ENCODE data around the gene GRB2. TPM values are rescaled to one million over a fixed set of nuclear protein-coding genes. Genes with fewer than 3 reads are reported as not detected.

Gene GRB2
- total RNA-seq, 1 experiment from 2014 or later, result 92.6 TPM

DNA sequence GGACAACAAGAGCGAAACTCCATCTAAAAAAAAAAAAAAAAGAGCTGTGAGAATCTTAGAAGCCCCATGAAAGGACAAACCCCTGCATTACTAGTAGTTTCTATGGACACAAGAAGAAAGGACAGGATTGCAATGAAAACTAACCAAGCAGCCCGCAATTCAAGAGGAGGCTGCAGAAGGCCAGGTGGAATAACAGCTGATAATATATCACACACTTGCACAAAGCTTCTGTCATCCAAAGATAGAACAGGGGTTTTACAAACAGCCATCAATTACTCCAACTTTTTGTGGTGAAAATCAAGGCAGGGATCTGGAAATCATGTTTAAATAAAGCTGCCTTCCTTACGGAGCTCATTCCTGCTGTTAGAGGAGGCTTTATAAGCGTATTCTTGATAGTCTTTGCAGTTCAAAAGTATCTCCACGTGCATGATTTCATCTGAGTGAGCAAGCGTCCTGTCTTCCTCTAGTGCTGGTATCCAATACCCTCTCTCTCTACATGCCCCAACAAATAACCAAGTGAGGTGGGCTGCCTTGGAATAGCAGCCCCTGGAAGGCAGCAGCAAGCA lies 27.8 kb upstream of the GRB2 start:
- CTCF ChIA-PET, result interaction anchor here (1.2 to 1.9 kb wide), 2 partner anchors 54 to 162 kb away, joined by 4 to 5 read pairs; partner anchors contain the start of gene MIF4GD
- 0 out of 2 replicates have a peak overlapping the region, but pooled peaks have one; percentile 73 for H3K27ac Mint-ChIP-seq

DNA sequence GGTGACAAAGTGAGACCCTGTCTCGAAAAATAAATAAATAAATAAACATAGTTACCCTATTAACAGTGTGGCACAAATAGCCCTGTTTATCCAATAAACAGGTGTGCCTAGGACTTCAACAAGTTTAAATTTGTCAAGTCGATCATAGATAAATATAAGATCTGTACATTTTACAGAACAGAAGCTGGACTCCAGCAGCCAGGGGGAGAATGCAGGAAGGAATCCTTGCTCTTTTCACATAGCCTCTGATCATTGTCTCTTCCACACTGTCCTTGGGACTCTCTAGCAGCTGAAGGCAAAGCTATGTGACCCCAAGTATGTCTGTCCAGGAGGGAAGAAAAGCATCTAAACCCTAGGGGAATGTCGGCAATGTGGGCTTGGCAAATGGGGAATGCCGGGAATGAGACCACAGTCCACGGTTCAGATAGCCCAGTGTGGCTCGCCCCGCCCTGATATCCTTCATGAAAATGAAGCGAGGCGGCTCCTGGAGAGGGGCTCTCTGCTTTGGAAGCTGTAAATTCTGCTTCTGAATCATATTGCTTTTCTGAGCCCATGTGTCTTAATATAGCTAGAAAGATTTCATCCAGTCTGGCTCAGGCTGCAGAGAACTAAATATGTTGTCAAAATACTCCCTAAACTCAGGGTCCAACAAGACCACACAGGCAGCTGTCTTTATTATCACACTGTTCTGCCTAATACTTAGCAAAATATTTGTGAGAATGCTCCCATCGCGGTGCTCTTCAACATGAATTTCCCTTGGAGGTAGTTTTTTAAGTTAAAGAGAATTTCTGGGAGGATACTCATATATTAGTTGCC lies 24.9 kb upstream of the GRB2 start:
- H3K27ac Mint-ChIP-seq, result peak overlapping the region; percentile 82; the same call in 1 of the 2 replicates
- ChIA-PET POLR2A (interaction anchor here (0.5 to 0.6 kb wide), 3 partner anchors 53 to 248 kb away, joined by 3 to 4 read pairs (median 3); no protein-coding TSS in a partner anchor), CTCF (interaction anchor here (0.6 to 1.3 kb wide), 9 partner anchors 27 to 1125 kb away, joined by 3 to 6 read pairs (median 4); partner anchors contain the start of genes MIF4GD and SLC25A19)
- peaks cover 4% of the 10 kb centered on the region for H3K9me3 Mint-ChIP-seq
- ATAC-seq (peak; percentile 76), DNase-seq (ENCODE audit: low spot score) (peak; percentile 50)
- H3K4me3 Mint-ChIP-seq, result no peak overlapping the region
- no peaks in the 10 kb centered on the region for H3K36me3 Mint-ChIP-seq
- TF ChIP-seq ZNF671 (CRISPR knock-in tag; IDR thresholded peaks at IDR 0.05) (no peak), NR2C2 (CRISPR knock-in tag; IDR thresholded peaks at IDR 0.05) (no peak), TEAD4 (CRISPR knock-in tag; IDR thresholded peaks at IDR 0.05) (no peak), TCF7 (CRISPR knock-in tag; IDR thresholded peaks at IDR 0.05; ENCODE audit: low read depth) (no peak), FOXP1 (CRISPR knock-in tag; IDR thresholded peaks at IDR 0.05; ENCODE audit: borderline replicate concordance) (no peak), EMX1 (CRISPR knock-in tag; IDR thresholded peaks at IDR 0.05) (no peak), ZBTB21 (CRISPR knock-in tag; IDR thresholded peaks at IDR 0.05; ENCODE audit: borderline replicate concordance) (no peak), ZNF317 (CRISPR knock-in tag; IDR thresholded peaks at IDR 0.05; ENCODE audit: borderline replicate concordance, low read depth) (no peak), ZNF138 (CRISPR knock-in tag; conservative IDR thresholded peaks at IDR 0.05) (no peak), MXD4 (CRISPR knock-in tag; IDR thresholded peaks at IDR 0.05; ENCODE audit: borderline replicate concordance) (no peak), NR1H2 (CRISPR knock-in tag; IDR thresholded peaks at IDR 0.05) (no peak), TEAD1 (CRISPR knock-in tag; IDR thresholded peaks at IDR 0.05) (no peak), GTF2I (CRISPR knock-in tag; conservative IDR thresholded peaks at IDR 0.05) (no peak), JAZF1 (CRISPR knock-in tag; IDR thresholded peaks at IDR 0.05) (no peak), CREM (CRISPR knock-in tag; IDR thresholded peaks at IDR 0.05) (no peak)
- TF ChIP-seq, protein P1, sequence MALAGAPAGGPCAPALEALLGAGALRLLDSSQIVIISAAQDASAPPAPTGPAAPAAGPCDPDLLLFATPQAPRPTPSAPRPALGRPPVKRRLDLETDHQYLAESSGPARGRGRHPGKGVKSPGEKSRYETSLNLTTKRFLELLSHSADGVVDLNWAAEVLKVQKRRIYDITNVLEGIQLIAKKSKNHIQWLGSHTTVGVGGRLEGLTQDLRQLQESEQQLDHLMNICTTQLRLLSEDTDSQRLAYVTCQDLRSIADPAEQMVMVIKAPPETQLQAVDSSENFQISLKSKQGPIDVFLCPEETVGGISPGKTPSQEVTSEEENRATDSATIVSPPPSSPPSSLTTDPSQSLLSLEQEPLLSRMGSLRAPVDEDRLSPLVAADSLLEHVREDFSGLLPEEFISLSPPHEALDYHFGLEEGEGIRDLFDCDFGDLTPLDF (CRISPR knock-in tag; IDR thresholded peaks at IDR 0.05), result no peak
- TF ChIP-seq, protein P2, sequence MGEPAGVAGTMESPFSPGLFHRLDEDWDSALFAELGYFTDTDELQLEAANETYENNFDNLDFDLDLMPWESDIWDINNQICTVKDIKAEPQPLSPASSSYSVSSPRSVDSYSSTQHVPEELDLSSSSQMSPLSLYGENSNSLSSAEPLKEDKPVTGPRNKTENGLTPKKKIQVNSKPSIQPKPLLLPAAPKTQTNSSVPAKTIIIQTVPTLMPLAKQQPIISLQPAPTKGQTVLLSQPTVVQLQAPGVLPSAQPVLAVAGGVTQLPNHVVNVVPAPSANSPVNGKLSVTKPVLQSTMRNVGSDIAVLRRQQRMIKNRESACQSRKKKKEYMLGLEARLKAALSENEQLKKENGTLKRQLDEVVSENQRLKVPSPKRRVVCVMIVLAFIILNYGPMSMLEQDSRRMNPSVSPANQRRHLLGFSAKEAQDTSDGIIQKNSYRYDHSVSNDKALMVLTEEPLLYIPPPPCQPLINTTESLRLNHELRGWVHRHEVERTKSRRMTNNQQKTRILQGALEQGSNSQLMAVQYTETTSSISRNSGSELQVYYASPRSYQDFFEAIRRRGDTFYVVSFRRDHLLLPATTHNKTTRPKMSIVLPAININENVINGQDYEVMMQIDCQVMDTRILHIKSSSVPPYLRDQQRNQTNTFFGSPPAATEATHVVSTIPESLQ (CRISPR knock-in tag; IDR thresholded peaks at IDR 0.05), result no peak
- H3K27me3 Mint-ChIP-seq (ENCODE audit: low read depth), result no peaks in the 10 kb centered on the region
- peaks cover 9% of the 10 kb centered on the region for H3K4me1 Mint-ChIP-seq

More for the DNA sequence above, 27.8 kb upstream of the GRB2 start:
- peaks cover 4% of the 10 kb centered on the region for H3K9me3 Mint-ChIP-seq
- POLR2A ChIA-PET, result interaction anchor here (0.6 to 0.7 kb wide), 2 partner anchors 228 to 261 kb away, joined by 3 to 4 read pairs; partner anchors contain the start of gene NUP85
- no peaks in the 10 kb centered on the region; the same call in 1 of the 2 replicates for H3K27me3 Mint-ChIP-seq (ENCODE audit: low read depth)
- no peaks in the 10 kb centered on the region for H3K36me3 Mint-ChIP-seq
- no peak for TF ChIP-seq IRF2 (CRISPR knock-in tag; IDR thresholded peaks at IDR 0.05; ENCODE audit: borderline replicate concordance, low read depth)
- ATAC-seq (no peak), DNase-seq (ENCODE audit: low spot score) (no peak)
- no peak overlapping the region for H3K4me3 Mint-ChIP-seq
- peaks cover 6% of the 10 kb centered on the region for H3K4me1 Mint-ChIP-seq
